ENCODE data around the gene LIPA.

Gene LIPA

GRCh38 chr10:89164920-89165319 lies 86.7 kb downstream of the LIPA start:
- TF ChIP-seq CTCF (IDR thresholded peaks at IDR 0.05; ENCODE audit: extremely low read depth, insufficient read depth, missing control alignments) = no peak
- in situ Hi-C loops (cut with MboI; ENCODE audit: low pct_unique_long_range_greater_than_20kb, low sequenced_read_pairs, unreplicated experiment) = no loop called here
- DNase-seq (ENCODE audit: low spot score) = no peak

DNA sequence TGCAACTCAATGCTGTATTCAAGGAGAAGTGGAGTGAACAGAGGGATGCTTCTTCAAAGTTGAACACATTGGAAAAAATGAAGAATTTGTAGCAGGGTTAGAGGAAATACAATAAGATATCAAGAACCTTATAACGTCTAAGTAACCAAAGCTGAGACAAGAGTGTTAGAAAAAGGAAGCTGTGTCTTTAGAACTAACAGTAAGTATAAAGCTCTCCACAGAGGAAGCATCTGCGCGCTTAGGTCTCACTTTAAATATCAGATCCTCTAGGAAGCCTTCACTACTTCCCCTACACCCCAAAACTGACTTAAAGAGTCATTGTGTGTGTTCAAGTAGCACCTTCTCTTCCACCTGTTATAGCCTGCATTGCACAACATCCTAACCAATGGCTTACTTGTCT lies 87.5 kb downstream of the LIPA start:
- in situ Hi-C loops (cut with MboI; ENCODE audit: low pct_unique_long_range_greater_than_20kb, low sequenced_read_pairs, unreplicated experiment) = no loop called here
- no peak for DNase-seq (ENCODE audit: low spot score)

More for the DNA sequence above, 87.5 kb downstream of the LIPA start:
- TF ChIP-seq CTCF (IDR thresholded peaks at IDR 0.05; ENCODE audit: extremely low read depth, insufficient read depth, missing control alignments) = no peak
